ENCODE measurements around the gene MAP3K15.
"Not testable (repeated sequence)": the region's sequence is repeated elsewhere in the genome, so short reads cannot be mapped to it uniquely, and the experiment has no call there.

DNA sequence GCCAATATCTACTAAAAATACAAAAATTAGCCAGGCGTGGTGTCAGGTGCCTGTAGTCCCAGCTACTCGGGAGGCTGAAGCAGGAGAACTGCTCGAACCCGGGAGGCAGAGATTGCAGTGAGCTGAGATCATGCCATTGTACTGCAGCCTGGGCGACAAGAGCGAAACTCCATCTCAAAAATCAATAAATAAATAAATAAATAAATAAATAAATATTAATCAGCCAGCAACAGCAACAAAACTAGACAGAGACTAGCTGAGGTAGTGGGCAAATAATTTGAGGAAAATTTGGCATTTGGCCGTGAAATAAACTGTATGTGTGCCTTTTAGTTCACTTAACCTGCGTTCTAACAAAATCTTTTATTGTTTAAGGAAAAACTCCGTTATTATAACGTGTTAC is 69.5 kb downstream of the MAP3K15 start:
- TF ChIP-seq, protein P1, sequence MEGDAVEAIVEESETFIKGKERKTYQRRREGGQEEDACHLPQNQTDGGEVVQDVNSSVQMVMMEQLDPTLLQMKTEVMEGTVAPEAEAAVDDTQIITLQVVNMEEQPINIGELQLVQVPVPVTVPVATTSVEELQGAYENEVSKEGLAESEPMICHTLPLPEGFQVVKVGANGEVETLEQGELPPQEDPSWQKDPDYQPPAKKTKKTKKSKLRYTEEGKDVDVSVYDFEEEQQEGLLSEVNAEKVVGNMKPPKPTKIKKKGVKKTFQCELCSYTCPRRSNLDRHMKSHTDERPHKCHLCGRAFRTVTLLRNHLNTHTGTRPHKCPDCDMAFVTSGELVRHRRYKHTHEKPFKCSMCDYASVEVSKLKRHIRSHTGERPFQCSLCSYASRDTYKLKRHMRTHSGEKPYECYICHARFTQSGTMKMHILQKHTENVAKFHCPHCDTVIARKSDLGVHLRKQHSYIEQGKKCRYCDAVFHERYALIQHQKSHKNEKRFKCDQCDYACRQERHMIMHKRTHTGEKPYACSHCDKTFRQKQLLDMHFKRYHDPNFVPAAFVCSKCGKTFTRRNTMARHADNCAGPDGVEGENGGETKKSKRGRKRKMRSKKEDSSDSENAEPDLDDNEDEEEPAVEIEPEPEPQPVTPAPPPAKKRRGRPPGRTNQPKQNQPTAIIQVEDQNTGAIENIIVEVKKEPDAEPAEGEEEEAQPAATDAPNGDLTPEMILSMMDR (IDR thresholded peaks at IDR 0.05; ENCODE audit: low read length) = not testable (repeated sequence)
- TF ChIP-seq EZH2 (IDR thresholded peaks at IDR 0.05; ENCODE audit: borderline replicate concordance, low read length) = not testable (repeated sequence)

Measured in OCI-LY1 (cell line).